GM23338 (cell line): ENCODE results near the gene OTUD6A. TPM values are rescaled to one million over a fixed set of nuclear protein-coding genes. Genes with fewer than 3 reads are reported as not detected.

Experiments
- ATAC-seq: fragments of 200-7000 bp; cut with Tn5 transposase; 3 replicates; pipeline ENCODE4 v1.9.1; 2020
- DNase-seq: peaks from one replicate; pipeline ENCODE4 v3.0.0-alpha.2; 2015; ENCODE audit warnings: low spot score
- H2AFZ ChIP-seq: fragments of 200-600 bp; sonication (generic); 2 replicates; pipeline ENCODE4 v1.8.0; 2016; ENCODE audit warnings: antibody characterized with exemption, mild to moderate bottlenecking, moderate library complexity
- H3F3A ChIP-seq: fragments of 200-600 bp; sonication (generic); replicated peaks from 2 replicates; pipeline ENCODE4 v1.8.0; 2017; ENCODE audit warnings: antibody characterized with exemption, mixed run types, low read depth
- H3K27ac ChIP-seq: fragments of 200-600 bp; sonication (generic); 2 replicates; pipeline ENCODE4 v1.6.1; 2016; ENCODE audit warnings: low read depth
- H3K27me3 ChIP-seq: fragments of 200-600 bp; sonication (generic); 2 replicates; pipeline ENCODE4 v1.8.0; 2016; ENCODE audit warnings: mild to moderate bottlenecking, mixed run types, moderate library complexity; ENCODE audit not compliant: insufficient read depth
- H3K36me3 ChIP-seq: fragments of 200-600 bp; sonication (generic); 2 replicates; pipeline ENCODE4 v1.8.0; 2016; ENCODE audit warnings: mild to moderate bottlenecking; ENCODE audit not compliant: insufficient read depth
- H3K4me1 ChIP-seq: fragments of 200-600 bp; sonication (generic); 2 replicates; pipeline ENCODE4 v1.8.0; 2016; ENCODE audit warnings: mild to moderate bottlenecking, moderate library complexity; ENCODE audit not compliant: insufficient read depth
- H3K4me2 ChIP-seq: fragments of 200-600 bp; sonication (generic); 2 replicates; pipeline ENCODE4 v1.7.1; 2017; ENCODE audit warnings: mixed run types
- H3K4me3 ChIP-seq: fragments of 200-600 bp; sonication (generic); 2 replicates; pipeline ENCODE4 v1.6.1; 2016; ENCODE audit warnings: mixed run types
- H3K79me2 ChIP-seq: fragments of 200-600 bp; sonication (generic); replicated peaks from 2 replicates; pipeline ENCODE4 v1.8.0; 2017; ENCODE audit warnings: mild to moderate bottlenecking; ENCODE audit not compliant: insufficient read depth
- H3K9me2 ChIP-seq: fragments of 200-600 bp; sonication (generic); 2 replicates; pipeline ENCODE4 v1.8.0; 2017; ENCODE audit not compliant: insufficient read depth
- H4K20me1 ChIP-seq: fragments of 200-600 bp; sonication (generic); replicated peaks from 2 replicates; pipeline ENCODE4 v1.8.0; 2017; ENCODE audit warnings: mild to moderate bottlenecking; ENCODE audit not compliant: insufficient read depth
- H3K27ac Mint-ChIP-seq: 2 replicates; pipeline ENCODE4 v1.8.0; 2020; ENCODE audit warnings: inconsistent platforms, mild to moderate bottlenecking, moderate library complexity, mixed read lengths
- H3K27me3 Mint-ChIP-seq: 3 replicates; pipeline ENCODE4 v1.8.0; 2022; ENCODE audit warnings: low read depth, mild to moderate bottlenecking, moderate library complexity, mixed read lengths, inconsistent platforms; ENCODE audit not compliant: insufficient read depth, poor library complexity
- H3K36me3 Mint-ChIP-seq: 3 replicates; pipeline ENCODE4 v1.8.0; 2021; ENCODE audit warnings: low read depth, mild to moderate bottlenecking, inconsistent platforms, moderate library complexity, mixed read lengths
- H3K4me1 Mint-ChIP-seq: 3 replicates; pipeline ENCODE4 v1.8.0; 2020; ENCODE audit warnings: mild to moderate bottlenecking, inconsistent platforms, mixed read lengths
- H3K4me3 Mint-ChIP-seq: 3 replicates; pipeline ENCODE4 v1.8.0; 2021; ENCODE audit warnings: moderate library complexity, mild to moderate bottlenecking, inconsistent platforms, mixed read lengths
- H3K9me3 Mint-ChIP-seq: 3 replicates; pipeline ENCODE4 v1.8.0; 2020; ENCODE audit warnings: moderate library complexity, mild to moderate bottlenecking, inconsistent platforms, mixed read lengths
- CREB1 ChIP-seq: fragments of 250-450 bp; sonication (Bioruptor Pico); IDR thresholded peaks from 2 replicates; pipeline ENCODE4 v1.5.0; 2020; ENCODE audit warnings: low read depth, mild to moderate bottlenecking, moderate library complexity
- EZH2 ChIP-seq: fragments of 200-600 bp; sonication (generic); IDR thresholded peaks from one replicate; pipeline ENCODE4 v1.8.0; 2017; ENCODE audit warnings: antibody characterized with exemption, mild to moderate bottlenecking, low read depth; ENCODE audit not compliant: unreplicated experiment
- EZH2phosphoT487 ChIP-seq: fragments of 200-600 bp; sonication (generic); IDR thresholded peaks from one replicate; pipeline ENCODE4 v1.8.1; 2018; ENCODE audit warnings: antibody characterized with exemption; ENCODE audit not compliant: unreplicated experiment
- JUNB ChIP-seq: IDR thresholded peaks from one replicate; pipeline ENCODE4 v1.6.1; 2016; ENCODE audit warnings: antibody characterized with exemption; ENCODE audit not compliant: unreplicated experiment
- NANOG ChIP-seq: IDR thresholded peaks from 2 replicates; pipeline ENCODE4 v1.6.1; 2016; ENCODE audit warnings: antibody characterized with exemption, borderline replicate concordance
- POLR2AphosphoS5 ChIP-seq: IDR thresholded peaks from 2 replicates; pipeline ENCODE4 v1.6.1; 2016; ENCODE audit warnings: antibody characterized with exemption, low read depth
- REST ChIP-seq: IDR thresholded peaks from one replicate; pipeline ENCODE4 v1.6.1; 2018; ENCODE audit warnings: antibody characterized with exemption; ENCODE audit not compliant: unreplicated experiment
- STAT1 ChIP-seq: IDR thresholded peaks from one replicate; pipeline ENCODE4 v1.6.1; 2016; ENCODE audit warnings: antibody characterized with exemption; ENCODE audit not compliant: unreplicated experiment
- polyA plus RNA-seq: library from polyadenylated mRNA; unstranded; fragments of >200 nt; fragmentation: Nextera tagmentation; extraction: Ambion mirVana; gene quantifications from 2 replicates; pipeline ENCODE4 v1.2.1, GENCODE V29; 2016
- total RNA-seq: library from RNA; depleted of rRNA; stranded (reverse); fragments of >200 nt; shearing (Covaris generic); gene quantifications from 2 replicates; pipeline ENCODE4 v1.2.3, GENCODE V29; 2014
- TF ChIP-seq, protein P1 (sequence below), 2 experiments: fragments of 200-600 bp in 1 of 2; sonication (generic) in 1 of 2; conservative IDR thresholded peaks; 2 replicates each; pipeline versions ENCODE4 v1.5.1 to v1.6.1; 2016 to 2017; ENCODE audit warnings: antibody characterized with exemption in 2 of 2, low read depth in 2 of 2, mild to moderate bottlenecking in 2 of 2, moderate library complexity in 1 of 2
- TF ChIP-seq, protein P2 (sequence below): IDR thresholded peaks from 2 replicates; pipeline ENCODE4 v1.6.1; 2016; ENCODE audit warnings: antibody characterized with exemption

The OTUD6A gene
- total and polyA plus RNA-seq, 2 experiments from 2014 or later = 0.17 TPM; not detected in 1

DNA sequence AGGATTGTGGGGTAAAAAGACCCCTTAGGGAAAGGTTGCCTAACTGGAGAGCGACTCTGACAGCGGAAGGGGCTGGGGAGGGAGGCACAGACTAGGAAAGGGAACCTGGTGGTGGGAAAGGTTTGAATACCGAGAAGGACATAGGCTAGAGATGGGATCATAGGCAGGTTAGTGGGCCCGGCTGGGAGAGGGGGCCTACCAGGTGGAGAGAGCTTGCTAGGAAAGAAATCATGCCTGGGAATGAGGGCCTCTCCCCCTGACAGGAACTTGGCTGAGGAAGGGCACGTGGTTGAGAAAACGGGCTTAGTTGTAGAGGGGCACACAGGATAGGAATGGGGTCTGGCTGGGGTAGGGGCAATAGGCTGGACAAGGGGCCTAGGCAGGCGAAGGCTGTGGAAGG, 4.4 kb downstream of the OTUD6A start:
- Mint-ChIP-seq H3K4me3 (no peak overlapping the region), H3K4me1 (peaks cover 3% of the 10 kb centered on the region; the same call in 1 of the 3 replicates), H3K36me3 (no peaks in the 10 kb centered on the region), H3K27me3 (peaks cover 1% of the 10 kb centered on the region), H3K9me3 (peaks cover 7% of the 10 kb centered on the region; the same call in 2 of the 3 replicates), H3K27ac (no peak overlapping the region)
- Histone ChIP-seq H3K4me2 (no peak overlapping the region), H3K36me3 (no peaks in the 10 kb centered on the region), H3K9me2 (no peaks in the 10 kb centered on the region), H3K27ac (no peak overlapping the region), H3F3A (no peaks in the 10 kb centered on the region), H3K27me3 (no peaks in the 10 kb centered on the region), H3K4me1 (no peaks in the 10 kb centered on the region), H2AFZ (no peak overlapping the region), H3K4me3 (no peak overlapping the region), H3K79me2 (no peaks in the 10 kb centered on the region), H4K20me1 (no peaks in the 10 kb centered on the region)
- no peak for DNase-seq
- TF ChIP-seq REST (no peak), NANOG (no peak), EZH2 (no peak), EZH2phosphoT487 (no peak), CREB1 (CRISPR knock-in tag) (no peak), POLR2AphosphoS5 (no peak), STAT1 (no peak), JUNB (no peak)
- TF ChIP-seq, protein P1, sequence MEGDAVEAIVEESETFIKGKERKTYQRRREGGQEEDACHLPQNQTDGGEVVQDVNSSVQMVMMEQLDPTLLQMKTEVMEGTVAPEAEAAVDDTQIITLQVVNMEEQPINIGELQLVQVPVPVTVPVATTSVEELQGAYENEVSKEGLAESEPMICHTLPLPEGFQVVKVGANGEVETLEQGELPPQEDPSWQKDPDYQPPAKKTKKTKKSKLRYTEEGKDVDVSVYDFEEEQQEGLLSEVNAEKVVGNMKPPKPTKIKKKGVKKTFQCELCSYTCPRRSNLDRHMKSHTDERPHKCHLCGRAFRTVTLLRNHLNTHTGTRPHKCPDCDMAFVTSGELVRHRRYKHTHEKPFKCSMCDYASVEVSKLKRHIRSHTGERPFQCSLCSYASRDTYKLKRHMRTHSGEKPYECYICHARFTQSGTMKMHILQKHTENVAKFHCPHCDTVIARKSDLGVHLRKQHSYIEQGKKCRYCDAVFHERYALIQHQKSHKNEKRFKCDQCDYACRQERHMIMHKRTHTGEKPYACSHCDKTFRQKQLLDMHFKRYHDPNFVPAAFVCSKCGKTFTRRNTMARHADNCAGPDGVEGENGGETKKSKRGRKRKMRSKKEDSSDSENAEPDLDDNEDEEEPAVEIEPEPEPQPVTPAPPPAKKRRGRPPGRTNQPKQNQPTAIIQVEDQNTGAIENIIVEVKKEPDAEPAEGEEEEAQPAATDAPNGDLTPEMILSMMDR (conservative IDR thresholded peaks at IDR 0.05; ENCODE audit: low read depth in 2 of 2) = no peak
- TF ChIP-seq, protein P2, sequence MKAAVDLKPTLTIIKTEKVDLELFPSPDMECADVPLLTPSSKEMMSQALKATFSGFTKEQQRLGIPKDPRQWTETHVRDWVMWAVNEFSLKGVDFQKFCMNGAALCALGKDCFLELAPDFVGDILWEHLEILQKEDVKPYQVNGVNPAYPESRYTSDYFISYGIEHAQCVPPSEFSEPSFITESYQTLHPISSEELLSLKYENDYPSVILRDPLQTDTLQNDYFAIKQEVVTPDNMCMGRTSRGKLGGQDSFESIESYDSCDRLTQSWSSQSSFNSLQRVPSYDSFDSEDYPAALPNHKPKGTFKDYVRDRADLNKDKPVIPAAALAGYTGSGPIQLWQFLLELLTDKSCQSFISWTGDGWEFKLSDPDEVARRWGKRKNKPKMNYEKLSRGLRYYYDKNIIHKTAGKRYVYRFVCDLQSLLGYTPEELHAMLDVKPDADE = no peak
- ATAC-seq = no peak

GRCh38 chrX:70079297-70079696, 17.0 kb downstream of the OTUD6A start:
- no peak overlapping the region for H3K4me3 ChIP-seq
- Mint-ChIP-seq H3K9me3 (peaks cover 12% of the 10 kb centered on the region; the same call in 2 of the 3 replicates), H3K4me1 (no peaks in the 10 kb centered on the region; the same call in 2 of the 3 replicates), H3K4me3 (no peak overlapping the region), H3K27me3 (peaks cover 5% of the 10 kb centered on the region), H3K27ac (no peak overlapping the region), H3K36me3 (no peaks in the 10 kb centered on the region)
- H3F3A ChIP-seq = no peaks in the 10 kb centered on the region
- no peaks in the 10 kb centered on the region for H3K9me2 ChIP-seq
- no peak overlapping the region for H3K27ac ChIP-seq
- no peaks in the 10 kb centered on the region for H4K20me1 ChIP-seq
- no peaks in the 10 kb centered on the region for H3K27me3 ChIP-seq
- no peak for ATAC-seq
- H3K4me1 ChIP-seq = no peaks in the 10 kb centered on the region
- no peak for TF ChIP-seq REST
- TF ChIP-seq, protein P1 (conservative IDR thresholded peaks at IDR 0.05; ENCODE audit: low read depth in 2 of 2) = no peak
- TF ChIP-seq CREB1 (CRISPR knock-in tag) = no peak
- TF ChIP-seq STAT1 = no peak
- TF ChIP-seq, protein P2 = no peak
- H2AFZ ChIP-seq = no peak overlapping the region
- no peaks in the 10 kb centered on the region for H3K79me2 ChIP-seq
- no peaks in the 10 kb centered on the region for H3K36me3 ChIP-seq
- no peak overlapping the region for H3K4me2 ChIP-seq
- no peak for DNase-seq
